Ovary (tissue), 3 donors: ENCODE data around the gene SNRPA1.

Experiments used
- CTCF ChIP-seq, 3 donors: fragments of 450-650 bp in 2 of 3; fragments of 200-600 bp in 1 of 3; IDR thresholded peaks; one replicate each; pipeline versions ENCODE4 v1.5.1 to v1.8.0; 2016 to 2022; ENCODE audit warnings: antibody characterized with exemption in 3 of 3, mild to moderate bottlenecking in 1 of 3
- EP300 ChIP-seq: sonication (generic); formaldehyde crosslinking; IDR thresholded peaks from one replicate; pipeline ENCODE4 v1.6.1; 2017; ENCODE audit warnings: antibody characterized with exemption
- POLR2A ChIP-seq: fragments of 450-650 bp; IDR thresholded peaks from one replicate; pipeline ENCODE4 v1.6.1; 2017; ENCODE audit warnings: antibody characterized with exemption, mild to moderate bottlenecking, moderate library complexity
- donor health status: DM: no; HTN: no; CAD: no.

- no peak for TF ChIP-seq POLR2A
- no peak for TF ChIP-seq CTCF (IDR thresholded peaks at IDR 0.05)
- no peak for TF ChIP-seq EP300
Observed at GRCh38 chr15:101325263-101326025, 30.4 kb upstream of the SNRPA1 start.
